HepG2 (cell line): ENCODE results near the gene PMVK. TPM values are rescaled to one million over a fixed set of nuclear protein-coding genes. Genes with fewer than 3 reads are reported as not detected.

Source experiments
- ARID4A ChIP-seq: sonication (generic); formaldehyde crosslinking; IDR thresholded peaks from 2 replicates; pipeline ENCODE4 v1.5.0; 2020; ENCODE audit warnings: mild to moderate bottlenecking, missing genetic modification reagents, borderline replicate concordance
- CC2D1A ChIP-seq: sonication (generic); formaldehyde crosslinking; IDR thresholded peaks from 2 replicates; pipeline ENCODE4 v1.8.1; 2023; ENCODE audit warnings: mild to moderate bottlenecking, missing genetic modification reagents
- FOXA1 ChIP-seq, 2 experiments: fragments of 450-650 bp in 1 of 2; sonication (generic) in 1 of 2; formaldehyde crosslinking in 1 of 2; IDR thresholded peaks; 2 replicates each; pipeline versions ENCODE4 v1.4.0 to v1.6.1; 2016 to 2020; ENCODE audit warnings: missing genetic modification reagents in 1 of 2
- IRF2 ChIP-seq: IDR thresholded peaks from 2 replicates; pipeline ENCODE4 v1.6.1; 2018; ENCODE audit warnings: missing genetic modification reagents, missing compliant biosample characterization
- NR2C2 ChIP-seq: sonication (generic); formaldehyde crosslinking; IDR thresholded peaks from 2 replicates; pipeline ENCODE4 v1.4.0; 2020; ENCODE audit warnings: missing genetic modification reagents, mild to moderate bottlenecking, moderate library complexity, borderline replicate concordance
- PAXIP1 ChIP-seq: sonication (generic); formaldehyde crosslinking; conservative IDR thresholded peaks from 2 replicates; pipeline ENCODE4 v1.4.0; 2020; ENCODE audit warnings: mild to moderate bottlenecking, missing genetic modification reagents, moderate library complexity
- RBAK ChIP-seq: sonication (generic); formaldehyde crosslinking; IDR thresholded peaks from 2 replicates; pipeline ENCODE4 v1.5.1; 2020; ENCODE audit warnings: mild to moderate bottlenecking, missing genetic modification reagents
- ZBTB38 ChIP-seq: sonication (generic); formaldehyde crosslinking; IDR thresholded peaks from 2 replicates; pipeline ENCODE4 v1.5.1; 2020; ENCODE audit warnings: mild to moderate bottlenecking, missing genetic modification reagents
- polyA plus RNA-seq, 8 experiments: library from polyadenylated mRNA; depleted of rRNA in 3 of 8; stranded (reverse) in 7 of 8; unstranded in 1 of 8; fragments of >200 nt; fragmentation: Illumina TruSeq in 4 of 8; extraction: Trizol in 4 of 8; gene quantifications; 2 replicates each; pipeline versions ENCODE4 v1.2.1 to v1.2.3, GENCODE V29; 2011 to 2016; ENCODE audit warnings: low read depth in 4 of 8, missing spikeins in 1 of 8, mixed read lengths in 1 of 8; ENCODE audit not compliant: insufficient read depth in 1 of 8
- total RNA-seq, 5 experiments: library from RNA; depleted of rRNA; stranded (reverse); fragments of >200 nt; fragmentation: Illumina TruSeq; extraction: Trizol; gene quantifications; 2 replicates each; pipeline ENCODE4 v1.2.3, GENCODE V29; 2016; ENCODE audit warnings: low read depth in 1 of 5
- TF ChIP-seq, protein P1 (sequence below): sonication (generic); formaldehyde crosslinking; conservative IDR thresholded peaks from 2 replicates; pipeline ENCODE4 v1.8.0; 2022; ENCODE audit warnings: missing genetic modification reagents
- TF ChIP-seq, protein P2 (sequence below), 2 experiments: sonication (generic) in 1 of 2; formaldehyde crosslinking in 1 of 2; IDR thresholded peaks; 2 replicates each; pipeline versions ENCODE4 v1.5.1 to v1.6.1; 2011 to 2020; ENCODE audit warnings: borderline replicate concordance in 1 of 2, low read depth in 1 of 2, low read length in 1 of 2, mild to moderate bottlenecking in 1 of 2, missing genetic modification reagents in 1 of 2, moderate library complexity in 1 of 2
- TF ChIP-seq, protein P3 (sequence below): sonication (generic); formaldehyde crosslinking; IDR thresholded peaks from 2 replicates; pipeline ENCODE4 v1.8.1; 2023; ENCODE audit warnings: mild to moderate bottlenecking, inconsistent platforms, moderate library complexity, missing genetic modification reagents, borderline replicate concordance

Gene PMVK
- total and polyA plus RNA-seq, 2 of the 13 experiments (the other 11 are each of a cell fraction or from before 2014, with no cell fraction given), result 3.9 to 12.6 TPM

DNA sequence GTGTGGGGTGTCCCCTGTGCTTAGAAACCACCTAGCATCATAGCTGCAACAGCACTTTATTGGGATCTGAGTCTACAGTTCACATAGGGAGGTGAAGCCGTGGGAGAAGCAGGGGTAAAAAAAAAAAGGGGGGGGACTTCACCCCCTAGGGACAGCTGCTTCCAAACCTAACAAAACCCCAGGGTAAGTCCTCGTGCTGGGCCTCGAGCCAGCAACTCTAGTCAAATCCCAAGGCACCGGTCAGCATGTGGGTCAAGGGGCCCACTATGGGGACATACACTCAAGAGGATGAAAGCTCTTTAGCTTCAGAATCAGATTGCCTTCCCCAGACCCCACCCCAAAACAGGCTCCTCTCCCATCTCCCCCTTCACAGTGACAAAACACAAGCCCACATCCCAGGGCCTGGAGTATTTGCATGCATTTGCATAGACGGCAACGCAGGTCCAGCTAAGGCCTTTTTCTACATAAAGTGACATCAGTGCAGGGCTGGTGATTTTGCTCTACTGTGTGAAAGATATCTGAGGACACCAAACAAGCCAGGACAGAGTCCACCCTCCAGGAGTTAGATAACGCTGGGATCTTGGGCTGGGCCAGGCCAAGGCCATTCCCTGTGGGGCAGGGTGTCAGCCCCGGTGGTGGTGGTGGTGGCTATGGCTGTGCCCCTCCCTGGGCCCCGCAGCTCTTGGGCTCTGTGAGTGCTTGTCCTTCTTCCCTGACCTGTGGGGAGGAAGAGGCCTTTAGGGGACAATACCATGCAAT is 8.1 kb upstream of the PMVK start (continued):
- TF ChIP-seq ARID4A (peak; percentile 68; the same call in 1 of the 2 replicates), ZBTB38 (peak; percentile 73), CC2D1A (CRISPR knock-in tag) (no peak), PAXIP1 (CRISPR knock-in tag) (peak; percentile 96), FOXA1 (IDR thresholded peaks at IDR 0.05) (no peak), FOXA1 (CRISPR knock-in tag; IDR thresholded peaks at IDR 0.05) (peak; percentile 37; the same call in 1 of the 2 replicates), IRF2 (CRISPR knock-in tag) (peak; percentile 72), RBAK (CRISPR knock-in tag) (no peak), NR2C2 (CRISPR knock-in tag) (no peak)
- TF ChIP-seq, protein P1, sequence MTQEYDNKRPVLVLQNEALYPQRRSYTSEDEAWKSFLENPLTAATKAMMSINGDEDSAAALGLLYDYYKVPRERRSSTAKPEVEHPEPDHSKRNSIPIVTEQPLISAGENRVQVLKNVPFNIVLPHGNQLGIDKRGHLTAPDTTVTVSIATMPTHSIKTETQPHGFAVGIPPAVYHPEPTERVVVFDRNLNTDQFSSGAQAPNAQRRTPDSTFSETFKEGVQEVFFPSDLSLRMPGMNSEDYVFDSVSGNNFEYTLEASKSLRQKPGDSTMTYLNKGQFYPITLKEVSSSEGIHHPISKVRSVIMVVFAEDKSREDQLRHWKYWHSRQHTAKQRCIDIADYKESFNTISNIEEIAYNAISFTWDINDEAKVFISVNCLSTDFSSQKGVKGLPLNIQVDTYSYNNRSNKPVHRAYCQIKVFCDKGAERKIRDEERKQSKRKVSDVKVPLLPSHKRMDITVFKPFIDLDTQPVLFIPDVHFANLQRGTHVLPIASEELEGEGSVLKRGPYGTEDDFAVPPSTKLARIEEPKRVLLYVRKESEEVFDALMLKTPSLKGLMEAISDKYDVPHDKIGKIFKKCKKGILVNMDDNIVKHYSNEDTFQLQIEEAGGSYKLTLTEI (CRISPR knock-in tag), result no peak
- TF ChIP-seq, protein P2, sequence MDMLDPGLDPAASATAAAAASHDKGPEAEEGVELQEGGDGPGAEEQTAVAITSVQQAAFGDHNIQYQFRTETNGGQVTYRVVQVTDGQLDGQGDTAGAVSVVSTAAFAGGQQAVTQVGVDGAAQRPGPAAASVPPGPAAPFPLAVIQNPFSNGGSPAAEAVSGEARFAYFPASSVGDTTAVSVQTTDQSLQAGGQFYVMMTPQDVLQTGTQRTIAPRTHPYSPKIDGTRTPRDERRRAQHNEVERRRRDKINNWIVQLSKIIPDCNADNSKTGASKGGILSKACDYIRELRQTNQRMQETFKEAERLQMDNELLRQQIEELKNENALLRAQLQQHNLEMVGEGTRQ (IDR thresholded peaks at IDR 0.05; ENCODE audit: low read depth, low read length), result no peak
- TF ChIP-seq, protein P2 (CRISPR knock-in tag; IDR thresholded peaks at IDR 0.05; ENCODE audit: borderline replicate concordance), result no peak; the same call in 1 of the 2 replicates
- TF ChIP-seq, protein P3, sequence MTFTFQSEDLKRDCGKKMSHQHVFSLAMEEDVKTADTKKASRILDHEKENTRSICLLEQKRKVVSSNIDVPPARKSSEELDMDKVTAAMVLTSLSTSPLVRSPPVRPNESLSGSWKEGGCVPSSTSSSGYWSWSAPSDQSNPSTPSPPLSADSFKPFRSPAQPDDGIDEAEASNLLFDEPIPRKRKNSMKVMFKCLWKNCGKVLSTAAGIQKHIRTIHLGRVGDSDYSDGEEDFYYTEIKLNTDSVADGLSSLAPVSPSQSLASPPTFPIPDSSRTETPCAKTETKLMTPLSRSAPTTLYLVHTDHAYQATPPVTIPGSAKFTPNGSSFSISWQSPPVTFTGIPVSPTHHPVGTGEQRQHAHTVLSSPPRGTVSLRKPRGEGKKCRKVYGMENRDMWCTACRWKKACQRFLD (CRISPR knock-in tag), result no peak; the same call in 1 of the 2 replicates
